ENCODE measurements around the gene FASTK.
"Not testable (repeated sequence)": the region's sequence is repeated elsewhere in the genome, so short reads cannot be mapped to it uniquely, and the experiment has no call there.

The FASTK gene

GRCh38 chr7:151045967-151046366 is 34.6 kb downstream of the FASTK start:
- H3K27ac ChIP-seq: no peak overlapping the region
- TF ChIP-seq ZFX (IDR thresholded peaks at IDR 0.05): no peak
- no peak for TF ChIP-seq CTCF (conservative IDR thresholded peaks at IDR 0.05)

- TF ChIP-seq ZFX (IDR thresholded peaks at IDR 0.05) (no peak), CTCF (conservative IDR thresholded peaks at IDR 0.05) (no peak)
- H3K27ac ChIP-seq: no peak overlapping the region
These were observed 35.3 kb downstream of the FASTK start for GRCh38 chr7:151045262-151045661.

DNA sequence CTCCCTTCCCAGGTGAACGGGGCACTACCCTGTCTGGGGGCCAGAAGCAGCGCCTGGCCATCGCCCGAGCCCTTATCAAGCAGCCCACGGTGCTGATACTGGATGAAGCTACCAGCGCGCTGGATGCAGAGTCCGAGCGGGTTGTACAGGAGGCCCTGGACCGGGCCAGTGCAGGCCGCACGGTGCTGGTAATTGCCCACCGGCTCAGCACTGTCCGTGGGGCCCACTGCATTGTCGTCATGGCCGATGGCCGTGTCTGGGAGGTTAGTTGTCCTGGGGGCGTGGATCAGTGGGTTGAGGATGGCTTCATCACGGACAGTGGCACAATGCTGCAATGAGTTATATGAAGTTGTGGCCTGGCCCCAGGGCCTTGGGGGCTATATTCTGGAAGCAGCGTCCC is 36.6 kb downstream of the FASTK start:
- TF ChIP-seq ZFX (IDR thresholded peaks at IDR 0.05) (no peak), CTCF (conservative IDR thresholded peaks at IDR 0.05) (no peak)
- H3K27ac ChIP-seq: no peak overlapping the region

GRCh38 chr7:151043449-151043848 is 37.2 kb downstream of the FASTK start:
- not testable (repeated sequence) for H3K27ac ChIP-seq

DNA sequence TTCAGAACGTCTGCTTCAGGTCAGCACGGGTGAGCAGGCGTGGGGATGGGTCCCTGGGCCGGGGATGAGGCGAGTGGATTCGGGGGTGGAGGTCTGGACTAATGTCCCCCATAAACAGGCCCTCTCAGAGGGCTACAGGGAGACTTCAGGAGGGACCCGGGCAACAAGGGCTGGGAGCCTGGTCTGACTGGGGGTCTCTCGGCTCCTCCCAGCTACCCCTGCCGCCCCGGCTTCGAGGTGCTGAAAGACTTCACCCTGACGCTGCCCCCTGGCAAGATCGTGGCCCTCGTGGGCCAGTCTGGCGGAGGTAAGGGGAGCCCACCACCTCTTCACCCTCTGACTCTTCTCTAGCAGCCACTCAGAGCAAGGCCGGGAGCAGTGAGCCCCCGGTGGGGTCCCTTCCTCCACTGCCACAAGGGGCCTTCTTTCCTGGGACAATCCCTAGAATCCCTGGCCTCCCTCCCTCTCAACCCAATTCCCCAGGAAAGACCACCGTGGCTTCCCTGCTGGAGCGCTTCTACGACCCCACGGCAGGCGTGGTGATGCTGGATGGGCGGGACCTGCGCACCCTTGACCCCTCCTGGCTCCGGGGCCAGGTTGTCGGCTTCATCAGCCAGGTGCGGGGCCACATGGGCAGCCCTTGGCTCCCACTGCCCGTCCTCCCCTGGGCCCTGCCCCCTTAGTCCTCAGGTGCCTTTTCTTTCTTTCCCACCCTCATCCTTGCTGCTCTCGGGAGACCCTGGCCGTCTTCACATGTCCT is 39.8 kb downstream of the FASTK start:
- TF ChIP-seq ZFX (IDR thresholded peaks at IDR 0.05): no peak
- no peak overlapping the region for H3K27ac ChIP-seq

- TF ChIP-seq CTCF (conservative IDR thresholded peaks at IDR 0.05) (no peak), ZFX (IDR thresholded peaks at IDR 0.05) (no peak)
- H3K27ac ChIP-seq: no peak overlapping the region
These were observed 40.6 kb downstream of the FASTK start for GRCh38 chr7:151039850-151040548.

- H3K27ac ChIP-seq: no peak overlapping the region
These were observed 41.4 kb downstream of the FASTK start for GRCh38 chr7:151038951-151039849.

More at GRCh38 chr7:151038951-151039849, 41.4 kb downstream of the FASTK start:
- no peak for TF ChIP-seq CTCF (conservative IDR thresholded peaks at IDR 0.05)
- no peak for TF ChIP-seq ZFX (IDR thresholded peaks at IDR 0.05)
